Measurements from ENCODE around the gene KIF12. TPM values are rescaled to one million over a fixed set of nuclear protein-coding genes. Genes with fewer than 3 reads are reported as not detected.

Gene KIF12
- total and polyA plus RNA-seq, 2 of the 13 experiments (the other 11 are each of a cell fraction or from before 2014, with no cell fraction given), result 1.8 to 12.5 TPM

DNA sequence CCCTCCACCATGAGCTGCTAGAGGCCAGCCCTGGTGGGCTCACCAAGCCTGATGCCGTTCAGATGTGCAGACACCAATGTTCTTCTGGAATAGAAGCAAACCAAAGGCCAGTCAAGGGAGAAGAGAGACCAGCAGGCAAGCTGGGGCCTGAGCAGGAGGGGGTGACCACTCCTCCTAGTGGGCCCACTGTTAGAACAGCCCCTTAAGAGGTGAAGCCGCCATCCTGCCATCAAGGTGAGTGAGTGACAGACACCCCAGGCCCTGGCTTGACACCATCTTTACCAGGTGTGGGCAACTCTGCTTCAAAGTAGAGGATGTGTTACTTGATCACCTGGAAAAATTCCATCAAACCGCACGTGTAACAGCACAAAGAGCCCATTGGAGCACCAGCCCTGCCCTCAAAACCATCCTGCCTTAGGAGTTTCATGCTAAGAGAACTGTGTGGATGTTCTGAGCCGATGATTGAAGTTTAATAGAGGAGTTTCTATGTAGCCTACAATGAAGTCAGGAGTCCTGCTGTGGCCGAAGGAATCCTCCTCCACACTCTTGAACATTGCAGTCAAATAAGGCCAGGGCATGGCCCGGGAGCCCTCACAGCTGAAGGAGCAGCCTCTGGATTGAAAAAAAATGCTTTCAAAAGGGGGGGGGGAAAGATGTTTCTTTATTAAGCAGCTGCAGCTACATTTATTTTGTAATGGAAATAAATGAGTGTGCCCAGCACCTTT lies 41.8 kb downstream of the KIF12 start:
- ChIA-PET CTCF (ENCODE audit: low intra/inter-chr PET ratio, low total read pairs) (no interaction called here), POLR2A (interaction anchor here (4.0 to 5.3 kb wide), 2 partner anchors 20 to 24 kb away, joined by 28 to 52 read pairs; partner anchors contain the start of gene AMBP)
- H3K9ac ChIP-seq (ENCODE audit: insufficient read depth, low read depth, low read length), result no peak overlapping the region
- peaks cover 42% of the 10 kb centered on the region for H3K4me1 ChIP-seq (ENCODE audit: insufficient read depth, low read length)
- in situ Hi-C loops (cut with HindIII; ENCODE audit: extremely low pct_ligation_motif_present, low pct_unique_long_range_greater_than_20kb), result no loop called here
- BruUV-seq (replicated peaks), result no TSS peak
- TF ChIP-seq, protein P1, sequence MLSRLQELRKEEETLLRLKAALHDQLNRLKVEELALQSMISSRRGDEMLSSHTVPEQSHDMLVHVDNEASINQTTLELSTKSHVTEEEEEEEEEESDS (CRISPR knock-in tag; IDR thresholded peaks at IDR 0.05; ENCODE audit: borderline replicate concordance), result no peak
- TF ChIP-seq ZNF282 (IDR thresholded peaks at IDR 0.05; ENCODE audit: partially characterized antibody), result no peak
- TF ChIP-seq, protein P2, sequence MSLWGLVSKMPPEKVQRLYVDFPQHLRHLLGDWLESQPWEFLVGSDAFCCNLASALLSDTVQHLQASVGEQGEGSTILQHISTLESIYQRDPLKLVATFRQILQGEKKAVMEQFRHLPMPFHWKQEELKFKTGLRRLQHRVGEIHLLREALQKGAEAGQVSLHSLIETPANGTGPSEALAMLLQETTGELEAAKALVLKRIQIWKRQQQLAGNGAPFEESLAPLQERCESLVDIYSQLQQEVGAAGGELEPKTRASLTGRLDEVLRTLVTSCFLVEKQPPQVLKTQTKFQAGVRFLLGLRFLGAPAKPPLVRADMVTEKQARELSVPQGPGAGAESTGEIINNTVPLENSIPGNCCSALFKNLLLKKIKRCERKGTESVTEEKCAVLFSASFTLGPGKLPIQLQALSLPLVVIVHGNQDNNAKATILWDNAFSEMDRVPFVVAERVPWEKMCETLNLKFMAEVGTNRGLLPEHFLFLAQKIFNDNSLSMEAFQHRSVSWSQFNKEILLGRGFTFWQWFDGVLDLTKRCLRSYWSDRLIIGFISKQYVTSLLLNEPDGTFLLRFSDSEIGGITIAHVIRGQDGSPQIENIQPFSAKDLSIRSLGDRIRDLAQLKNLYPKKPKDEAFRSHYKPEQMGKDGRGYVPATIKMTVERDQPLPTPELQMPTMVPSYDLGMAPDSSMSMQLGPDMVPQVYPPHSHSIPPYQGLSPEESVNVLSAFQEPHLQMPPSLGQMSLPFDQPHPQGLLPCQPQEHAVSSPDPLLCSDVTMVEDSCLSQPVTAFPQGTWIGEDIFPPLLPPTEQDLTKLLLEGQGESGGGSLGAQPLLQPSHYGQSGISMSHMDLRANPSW (CRISPR knock-in tag; IDR thresholded peaks at IDR 0.05; ENCODE audit: borderline replicate concordance), result no peak
- TF ChIP-seq, protein P3, sequence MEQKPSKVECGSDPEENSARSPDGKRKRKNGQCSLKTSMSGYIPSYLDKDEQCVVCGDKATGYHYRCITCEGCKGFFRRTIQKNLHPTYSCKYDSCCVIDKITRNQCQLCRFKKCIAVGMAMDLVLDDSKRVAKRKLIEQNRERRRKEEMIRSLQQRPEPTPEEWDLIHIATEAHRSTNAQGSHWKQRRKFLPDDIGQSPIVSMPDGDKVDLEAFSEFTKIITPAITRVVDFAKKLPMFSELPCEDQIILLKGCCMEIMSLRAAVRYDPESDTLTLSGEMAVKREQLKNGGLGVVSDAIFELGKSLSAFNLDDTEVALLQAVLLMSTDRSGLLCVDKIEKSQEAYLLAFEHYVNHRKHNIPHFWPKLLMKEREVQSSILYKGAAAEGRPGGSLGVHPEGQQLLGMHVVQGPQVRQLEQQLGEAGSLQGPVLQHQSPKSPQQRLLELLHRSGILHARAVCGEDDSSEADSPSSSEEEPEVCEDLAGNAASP (CRISPR knock-in tag; IDR thresholded peaks at IDR 0.05; ENCODE audit: borderline replicate concordance), result no peak
- TF ChIP-seq CREM (IDR thresholded peaks at IDR 0.05), result no peak
- no peak for TF ChIP-seq CREM (CRISPR knock-in tag; IDR thresholded peaks at IDR 0.05)
- TF ChIP-seq, protein P4, sequence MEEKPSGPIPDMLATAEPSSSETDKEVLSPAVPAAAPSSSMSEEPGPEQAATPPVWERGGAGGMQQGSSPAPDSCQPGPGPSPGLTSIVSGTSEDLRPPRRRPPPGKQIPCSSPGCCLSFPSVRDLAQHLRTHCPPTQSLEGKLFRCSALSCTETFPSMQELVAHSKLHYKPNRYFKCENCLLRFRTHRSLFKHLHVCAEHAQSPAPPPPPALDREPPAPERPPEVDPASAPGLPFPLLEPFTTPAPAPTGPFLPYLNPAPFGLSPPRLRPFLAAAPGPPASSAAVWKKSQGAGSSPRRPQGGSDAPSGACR (CRISPR knock-in tag; IDR thresholded peaks at IDR 0.05), result no peak
- no peak for TF ChIP-seq NR1H2 (CRISPR knock-in tag; IDR thresholded peaks at IDR 0.05; ENCODE audit: borderline replicate concordance, low read depth)
- TF ChIP-seq, protein P5, sequence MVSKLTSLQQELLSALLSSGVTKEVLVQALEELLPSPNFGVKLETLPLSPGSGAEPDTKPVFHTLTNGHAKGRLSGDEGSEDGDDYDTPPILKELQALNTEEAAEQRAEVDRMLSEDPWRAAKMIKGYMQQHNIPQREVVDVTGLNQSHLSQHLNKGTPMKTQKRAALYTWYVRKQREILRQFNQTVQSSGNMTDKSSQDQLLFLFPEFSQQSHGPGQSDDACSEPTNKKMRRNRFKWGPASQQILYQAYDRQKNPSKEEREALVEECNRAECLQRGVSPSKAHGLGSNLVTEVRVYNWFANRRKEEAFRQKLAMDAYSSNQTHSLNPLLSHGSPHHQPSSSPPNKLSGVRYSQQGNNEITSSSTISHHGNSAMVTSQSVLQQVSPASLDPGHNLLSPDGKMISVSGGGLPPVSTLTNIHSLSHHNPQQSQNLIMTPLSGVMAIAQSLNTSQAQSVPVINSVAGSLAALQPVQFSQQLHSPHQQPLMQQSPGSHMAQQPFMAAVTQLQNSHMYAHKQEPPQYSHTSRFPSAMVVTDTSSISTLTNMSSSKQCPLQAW (CRISPR knock-in tag; IDR thresholded peaks at IDR 0.05), result no peak
- no peak for TF ChIP-seq ZKSCAN1 (IDR thresholded peaks at IDR 0.05; ENCODE audit: low read length)
- no peak for TF ChIP-seq ZNF326 (CRISPR knock-in tag; IDR thresholded peaks at IDR 0.05; ENCODE audit: borderline replicate concordance)
- TF ChIP-seq SIX1 (CRISPR knock-in tag; IDR thresholded peaks at IDR 0.05; ENCODE audit: borderline replicate concordance), result no peak
- no peak for TF ChIP-seq U2AF1 (optimal IDR thresholded peaks at IDR 0.05; ENCODE audit: low read depth, low read length)
- TF ChIP-seq HDAC1 (CRISPR knock-in tag; IDR thresholded peaks at IDR 0.05), result no peak
- TF ChIP-seq ZEB1 (IDR thresholded peaks at IDR 0.05; ENCODE audit: insufficient replicate concordance, low read depth), result no peak
- no peak for TF ChIP-seq ZNF34 (CRISPR knock-in tag; IDR thresholded peaks at IDR 0.05; ENCODE audit: borderline replicate concordance)
- TF ChIP-seq KDM6A (CRISPR knock-in tag; IDR thresholded peaks at IDR 0.05; ENCODE audit: low read depth), result no peak
- intact Hi-C loops (cut with micrococcal nuclease; ENCODE audit: unreplicated experiment), result no loop called here
- WGBS (ENCODE audit: low lambda C conversion rate), result 74% methylated on average over 3 of the region's 7 CpGs
- H3K79me2 ChIP-seq (ENCODE audit: insufficient read depth, low read length), result no peaks in the 10 kb centered on the region
- no peak overlapping the region for H3K27ac ChIP-seq (ENCODE audit: extremely low read length, insufficient read depth, low read length)
- FAIRE-seq, result no peak
- DNase-seq (ENCODE audit: low spot score), result no peak
- H3K36me3 ChIP-seq (replicated peaks in 1 of 2; ENCODE audit: control insufficient read depth in 1 of 2, insufficient read depth in 2 of 2, low read length in 2 of 2), result peaks cover 12 to 25% of the 10 kb centered on the region in 2 experiments
- H3K27me3 ChIP-seq (ENCODE audit: control insufficient read depth in 1 of 2, insufficient read depth in 2 of 2, low read length in 2 of 2), result peaks cover 0 to 2% of the 10 kb centered on the region in 2 experiments; a peak in 2 of 5 replicates
- H4K20me1 ChIP-seq (ENCODE audit: insufficient read depth, low read length), result peaks cover 30% of the 10 kb centered on the region
- H2AFZ ChIP-seq (ENCODE audit: low read length), result no peak overlapping the region
- no peak overlapping the region for H3K4me2 ChIP-seq (ENCODE audit: low read depth, low read length)
- no peaks in the 10 kb centered on the region for H3K9me3 ChIP-seq (ENCODE audit: low read length)
- no peak overlapping the region for H3K4me3 ChIP-seq (replicated peaks in 1 of 3; ENCODE audit: insufficient read depth in 1 of 3, low read depth in 2 of 3, low read length in 3 of 3)
- peak; percentile 13 for ATAC-seq
